ENCODE data around the gene KLLN. TPM values are rescaled to one million over a fixed set of nuclear protein-coding genes. Genes with fewer than 3 reads are reported as not detected.

Gene KLLN
- total RNA-seq, 1 experiment from 2014 or later, result 1.4 TPM

DNA sequence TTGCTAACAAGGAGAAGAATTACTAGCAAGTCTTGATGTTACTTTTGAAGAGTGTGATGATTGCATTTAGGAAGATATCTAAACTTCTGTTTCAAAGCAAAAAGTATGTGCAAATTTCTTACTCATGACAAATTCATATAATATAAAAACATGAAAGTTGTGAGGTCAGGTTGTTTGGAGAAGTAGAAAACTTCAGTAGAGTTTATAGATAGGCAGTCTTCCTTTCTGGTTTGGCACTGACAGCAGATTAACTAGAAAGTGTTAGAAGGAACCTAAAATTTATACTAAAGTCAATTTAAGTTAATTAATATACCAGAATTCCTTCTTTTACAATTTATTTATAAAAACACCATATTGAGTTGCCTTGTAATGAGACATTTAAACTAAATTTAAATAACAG is 17.0 kb upstream of the KLLN start (continued):
- TF ChIP-seq EZH2 (IDR thresholded peaks at IDR 0.05) (no peak), YY1 (IDR thresholded peaks at IDR 0.05; ENCODE audit: extremely low read depth, insufficient replicate concordance, low read depth, low read length) (no peak)
- TF ChIP-seq, protein P1, sequence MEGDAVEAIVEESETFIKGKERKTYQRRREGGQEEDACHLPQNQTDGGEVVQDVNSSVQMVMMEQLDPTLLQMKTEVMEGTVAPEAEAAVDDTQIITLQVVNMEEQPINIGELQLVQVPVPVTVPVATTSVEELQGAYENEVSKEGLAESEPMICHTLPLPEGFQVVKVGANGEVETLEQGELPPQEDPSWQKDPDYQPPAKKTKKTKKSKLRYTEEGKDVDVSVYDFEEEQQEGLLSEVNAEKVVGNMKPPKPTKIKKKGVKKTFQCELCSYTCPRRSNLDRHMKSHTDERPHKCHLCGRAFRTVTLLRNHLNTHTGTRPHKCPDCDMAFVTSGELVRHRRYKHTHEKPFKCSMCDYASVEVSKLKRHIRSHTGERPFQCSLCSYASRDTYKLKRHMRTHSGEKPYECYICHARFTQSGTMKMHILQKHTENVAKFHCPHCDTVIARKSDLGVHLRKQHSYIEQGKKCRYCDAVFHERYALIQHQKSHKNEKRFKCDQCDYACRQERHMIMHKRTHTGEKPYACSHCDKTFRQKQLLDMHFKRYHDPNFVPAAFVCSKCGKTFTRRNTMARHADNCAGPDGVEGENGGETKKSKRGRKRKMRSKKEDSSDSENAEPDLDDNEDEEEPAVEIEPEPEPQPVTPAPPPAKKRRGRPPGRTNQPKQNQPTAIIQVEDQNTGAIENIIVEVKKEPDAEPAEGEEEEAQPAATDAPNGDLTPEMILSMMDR (IDR thresholded peaks at IDR 0.05 in 2 of 3, conservative IDR thresholded peaks at IDR 0.05 in 1 of 3; ENCODE audit: borderline replicate concordance in 1 of 3, insufficient read depth in 1 of 3, low read depth in 2 of 3, low read length in 2 of 3), result no peak

DNA sequence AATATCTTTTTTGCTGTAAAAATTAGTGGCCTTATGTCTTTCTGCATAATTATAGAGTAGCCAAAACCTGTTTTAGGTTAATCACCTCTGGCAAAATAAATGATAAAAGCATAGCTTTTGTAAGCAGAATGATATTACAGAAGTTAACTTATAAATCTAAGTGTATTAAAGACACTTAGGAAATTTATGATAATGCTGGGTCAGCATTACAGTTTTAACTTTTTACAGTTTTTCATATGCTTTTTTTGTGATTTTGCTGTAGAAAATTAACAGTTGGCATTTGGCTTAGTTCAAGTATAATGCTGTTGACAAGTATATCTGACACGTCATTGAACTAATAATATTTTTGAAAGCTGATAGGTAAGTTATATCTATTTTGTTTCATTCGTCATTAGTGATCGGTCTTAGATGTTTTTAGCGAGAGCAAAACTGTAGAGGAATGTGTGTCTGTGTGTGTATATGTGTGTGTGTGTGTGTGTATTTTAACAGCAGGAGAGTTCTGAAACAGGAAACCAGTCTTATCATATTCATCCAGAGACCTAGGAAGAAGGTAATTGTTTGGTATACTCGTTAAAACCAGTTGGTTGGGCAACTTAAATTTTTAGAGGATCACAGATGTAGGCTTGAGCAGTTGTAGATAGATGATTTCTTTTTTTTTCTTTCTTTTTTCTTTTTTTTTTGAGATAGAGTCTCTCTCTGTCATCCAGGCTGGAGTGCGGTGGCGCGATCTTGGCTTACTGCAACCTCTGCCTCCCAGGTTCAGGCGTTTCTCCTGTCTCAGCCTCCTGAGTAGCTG is 15.5 kb upstream of the KLLN start:
- H3K79me2 ChIP-seq (ENCODE audit: insufficient read depth, low read length), result peaks cover 82% of the 10 kb centered on the region
- ChIA-PET POLR2A (no interaction called here), CTCF (no interaction called here), RAD21 (ENCODE audit: low non-redundant PET in 1 of 2, low total read pairs in 2 of 2, uncharacterized antibody in 2 of 2, unreplicated experiment in 2 of 2) (no interaction called here)
- no peak overlapping the region for H3K27ac ChIP-seq (ENCODE audit: low read depth, low read length)
- no peaks in the 10 kb centered on the region for H3K9me3 ChIP-seq (ENCODE audit: control insufficient read depth in 1 of 2, insufficient read depth in 1 of 2, low read depth in 1 of 2, low read length in 2 of 2)
- H3K9me2 ChIP-seq (ENCODE audit: insufficient read depth), result no peaks in the 10 kb centered on the region
- no peaks in the 10 kb centered on the region for H3K27me3 ChIP-seq (ENCODE audit: insufficient read depth, low read length)
- no peak overlapping the region for H3K4me3 ChIP-seq (replicated peaks in 1 of 2; ENCODE audit: low read depth in 1 of 2, low read length in 2 of 2)
- H3K36me3 ChIP-seq (ENCODE audit: control insufficient read depth in 1 of 2, insufficient read depth in 2 of 2, low read length in 2 of 2), result no peaks in the 10 kb centered on the region
- H3K4me1 ChIP-seq (ENCODE audit: control insufficient read depth in 1 of 2, insufficient read depth in 2 of 2, low read length in 2 of 2), result no peaks in the 10 kb centered on the region
- BruUV-seq (replicated peaks), result no TSS peak
- intact Hi-C loops (cut with micrococcal nuclease), result no loop called here
- 0 out of 2 replicates have a peak, but pooled peaks cover 3% of the 10 kb centered on the region for H4K20me1 ChIP-seq (ENCODE audit: insufficient read depth)
- H3K4me2 ChIP-seq (ENCODE audit: low read length), result no peak overlapping the region
- no peak overlapping the region for H3K9ac ChIP-seq (ENCODE audit: low read length)
- no peak for ATAC-seq
- no peak overlapping the region for H2AFZ ChIP-seq (ENCODE audit: low read depth, low read length, poor library complexity, severe bottlenecking)
- DNase-seq (ENCODE audit: low read depth, low spot score), result no peak
- TF ChIP-seq EGR1 (IDR thresholded peaks at IDR 0.05; ENCODE audit: low read depth) (no peak), SRF (IDR thresholded peaks at IDR 0.05; ENCODE audit: low read depth) (no peak), POLR2AphosphoS5 (IDR thresholded peaks at IDR 0.05; ENCODE audit: low read depth, low read length) (no peak), EZH2phosphoT487 (IDR thresholded peaks at IDR 0.05; ENCODE audit: borderline replicate concordance) (no peak), ELF1 (IDR thresholded peaks at IDR 0.05; ENCODE audit: borderline replicate concordance, low read depth) (no peak), CBX3 (IDR thresholded peaks at IDR 0.05; ENCODE audit: low read depth) (no peak), YY1 (IDR thresholded peaks at IDR 0.05; ENCODE audit: extremely low read depth, insufficient replicate concordance, low read depth, low read length) (no peak)

All from HCT116 (cell line).